ENCODE results near the gene PIEZO2. TPM values are rescaled to one million over a fixed set of nuclear protein-coding genes. Genes with fewer than 3 reads are reported as not detected.

Gene PIEZO2
- total and polyA plus RNA-seq, 2 donors (not counting 1 experiment from before 2014, with no cell fraction given): not detected

DNA sequence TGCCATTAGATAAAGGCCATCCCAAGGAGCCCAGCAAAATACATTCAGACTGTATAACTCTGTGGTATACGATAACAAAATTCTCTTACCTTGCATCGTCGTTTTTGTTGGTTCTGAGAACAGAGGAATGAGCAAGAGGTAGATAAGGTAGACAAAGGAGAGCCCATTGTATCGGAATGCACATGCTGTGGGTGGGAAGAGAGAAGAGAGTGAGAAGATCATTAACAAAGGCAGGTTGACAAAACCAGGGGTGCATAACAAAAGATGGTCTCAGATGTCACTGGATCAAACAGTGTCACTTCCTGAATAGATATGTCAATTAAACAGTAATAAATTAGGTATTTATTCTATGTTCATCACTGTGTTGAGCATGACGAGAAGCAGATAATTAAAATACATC, 83.3 kb downstream of the PIEZO2 start:
- no peak overlapping the region for H3K4me3 Mint-ChIP-seq
- ATAC-seq (ENCODE audit: low read depth): no peak
- H4K20me1 ChIP-seq (ENCODE audit: control insufficient read depth, insufficient read depth, low read length, poor library complexity, severe bottlenecking): no peaks in the 10 kb centered on the region

DNA sequence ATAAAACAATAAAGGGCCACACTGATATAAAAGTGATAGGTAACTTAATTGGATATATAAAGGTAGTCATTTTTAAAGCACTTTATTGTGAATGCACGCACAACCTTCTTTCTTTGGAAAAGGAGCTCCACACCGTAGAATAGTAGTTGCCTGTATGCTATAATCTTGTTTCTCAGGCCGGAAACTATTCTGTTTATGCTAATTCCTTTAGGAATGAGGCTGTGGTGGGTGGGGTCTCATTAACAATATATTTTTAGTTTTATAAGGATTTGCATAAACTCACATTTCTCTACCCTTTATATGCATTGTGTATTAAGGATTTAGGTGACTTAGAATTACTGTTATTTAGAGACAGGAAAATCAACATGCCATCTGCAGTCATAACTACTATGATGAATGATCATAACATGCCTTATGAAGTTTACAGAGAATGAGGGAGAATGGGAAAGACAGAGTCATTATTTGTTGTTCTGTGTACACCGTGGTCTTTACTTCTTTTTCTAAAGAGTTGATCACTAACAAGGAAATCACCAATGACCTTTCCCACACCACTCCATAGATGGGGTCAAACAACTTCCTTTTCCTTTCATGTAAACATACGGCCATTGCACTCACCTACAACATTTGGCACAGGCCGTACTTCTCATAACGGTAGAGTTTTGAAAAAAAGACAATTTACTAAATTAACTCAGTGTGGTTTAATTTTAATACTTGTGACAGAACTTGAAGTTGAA, 84.5 kb downstream of the PIEZO2 start:
- ChIA-PET POLR2A (no interaction called here), CTCF (no interaction called here)
- no peaks in the 10 kb centered on the region for H3K4me1 Mint-ChIP-seq
- no peak overlapping the region for H2AFZ ChIP-seq (ENCODE audit: insufficient read depth, low read depth, low read length, poor library complexity, severe bottlenecking)
- intact Hi-C loops (cut with micrococcal nuclease): no loop called here
- no peak overlapping the region for H3K4me3 ChIP-seq (ENCODE audit: control extremely low read depth in 1 of 5, extremely low read depth in 1 of 5, insufficient read depth in 1 of 5, low read depth in 2 of 5, low read length in 4 of 5)
- ATAC-seq (ENCODE audit: low read depth) (no peak), DNase-seq (no peak)
- no peak overlapping the region for H3K27ac Mint-ChIP-seq
- H3K4me2 ChIP-seq (replicated peaks; ENCODE audit: low read depth, low read length, poor library complexity, severe bottlenecking): no peak overlapping the region
- no CpG with 5 or more reads among the region's 7 CpGs for WGBS (ENCODE audit: insufficient coverage)
- no peaks in the 10 kb centered on the region for H3K27me3 ChIP-seq (replicated peaks in 1 of 4; ENCODE audit: control extremely low read depth in 1 of 4, control insufficient read depth in 3 of 4, insufficient read depth in 4 of 4, low read length in 3 of 4)
- H3K79me2 ChIP-seq (ENCODE audit: control insufficient read depth, insufficient read depth, low read length): no peaks in the 10 kb centered on the region
- no peaks in the 10 kb centered on the region for H3K36me3 ChIP-seq (replicated peaks in 1 of 2; ENCODE audit: control extremely low read depth in 1 of 2, control insufficient read depth in 1 of 2, extremely low read depth in 1 of 2, insufficient read depth in 2 of 2, low read length in 1 of 2)
- H4K20me1 ChIP-seq (ENCODE audit: control insufficient read depth, insufficient read depth, low read length, poor library complexity, severe bottlenecking): no peaks in the 10 kb centered on the region
- TF ChIP-seq EZH2 (IDR thresholded peaks at IDR 0.05; ENCODE audit: borderline replicate concordance, insufficient read depth, low read depth, low read length, poor library complexity, severe bottlenecking): no peak
- TF ChIP-seq, protein P1, sequence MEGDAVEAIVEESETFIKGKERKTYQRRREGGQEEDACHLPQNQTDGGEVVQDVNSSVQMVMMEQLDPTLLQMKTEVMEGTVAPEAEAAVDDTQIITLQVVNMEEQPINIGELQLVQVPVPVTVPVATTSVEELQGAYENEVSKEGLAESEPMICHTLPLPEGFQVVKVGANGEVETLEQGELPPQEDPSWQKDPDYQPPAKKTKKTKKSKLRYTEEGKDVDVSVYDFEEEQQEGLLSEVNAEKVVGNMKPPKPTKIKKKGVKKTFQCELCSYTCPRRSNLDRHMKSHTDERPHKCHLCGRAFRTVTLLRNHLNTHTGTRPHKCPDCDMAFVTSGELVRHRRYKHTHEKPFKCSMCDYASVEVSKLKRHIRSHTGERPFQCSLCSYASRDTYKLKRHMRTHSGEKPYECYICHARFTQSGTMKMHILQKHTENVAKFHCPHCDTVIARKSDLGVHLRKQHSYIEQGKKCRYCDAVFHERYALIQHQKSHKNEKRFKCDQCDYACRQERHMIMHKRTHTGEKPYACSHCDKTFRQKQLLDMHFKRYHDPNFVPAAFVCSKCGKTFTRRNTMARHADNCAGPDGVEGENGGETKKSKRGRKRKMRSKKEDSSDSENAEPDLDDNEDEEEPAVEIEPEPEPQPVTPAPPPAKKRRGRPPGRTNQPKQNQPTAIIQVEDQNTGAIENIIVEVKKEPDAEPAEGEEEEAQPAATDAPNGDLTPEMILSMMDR (IDR thresholded peaks at IDR 0.05): no peak
- H3K9me3 ChIP-seq (ENCODE audit: control extremely low read depth in 1 of 3, control insufficient read depth in 2 of 3, insufficient read depth in 1 of 3, low read length in 2 of 3): peaks cover 0 to 4% (median 4%) of the 10 kb centered on the region in 3 donors
- no peak overlapping the region for H3K4me3 Mint-ChIP-seq
- no peak overlapping the region for H3K27ac ChIP-seq (ENCODE audit: low read length in 2 of 2)
- H3K9ac ChIP-seq (ENCODE audit: low read length): no peak overlapping the region
- H3K4me1 ChIP-seq (ENCODE audit: control insufficient read depth in 2 of 2, insufficient read depth in 2 of 2, low read length in 2 of 2): no peaks in the 10 kb centered on the region
- H3K27me3 Mint-ChIP-seq: no peaks in the 10 kb centered on the region
- H3K9me3 Mint-ChIP-seq (ENCODE audit: insufficient read depth): no peaks in the 10 kb centered on the region

More for the DNA sequence above, 83.3 kb downstream of the PIEZO2 start:
- no peak overlapping the region for H3K4me2 ChIP-seq (replicated peaks; ENCODE audit: low read depth, low read length, poor library complexity, severe bottlenecking)
- no peaks in the 10 kb centered on the region for H3K27me3 ChIP-seq (replicated peaks in 1 of 4; ENCODE audit: control extremely low read depth in 1 of 4, control insufficient read depth in 3 of 4, insufficient read depth in 4 of 4, low read length in 3 of 4)
- Mint-ChIP-seq H3K27me3 (no peaks in the 10 kb centered on the region), H3K27ac (no peak overlapping the region), H3K9me3 (ENCODE audit: insufficient read depth) (no peaks in the 10 kb centered on the region), H3K4me1 (no peaks in the 10 kb centered on the region)
- no peak for DNase-seq
- intact Hi-C loops (cut with micrococcal nuclease): no loop called here
- no peak for TF ChIP-seq EZH2 (IDR thresholded peaks at IDR 0.05; ENCODE audit: borderline replicate concordance, insufficient read depth, low read depth, low read length, poor library complexity, severe bottlenecking)
- H3K27ac ChIP-seq (ENCODE audit: low read length in 2 of 2): no peak overlapping the region
- no peaks in the 10 kb centered on the region for H3K79me2 ChIP-seq (ENCODE audit: control insufficient read depth, insufficient read depth, low read length)
- H3K36me3 ChIP-seq (replicated peaks in 1 of 2; ENCODE audit: control extremely low read depth in 1 of 2, control insufficient read depth in 1 of 2, extremely low read depth in 1 of 2, insufficient read depth in 2 of 2, low read length in 1 of 2): no peaks in the 10 kb centered on the region
- CTCF ChIA-PET: no interaction called here
- H3K4me3 ChIP-seq (ENCODE audit: control extremely low read depth in 1 of 5, extremely low read depth in 1 of 5, insufficient read depth in 1 of 5, low read depth in 2 of 5, low read length in 4 of 5): no peak overlapping the region
- peaks cover 0 to 7% (median 4%) of the 10 kb centered on the region in 3 donors for H3K9me3 ChIP-seq (ENCODE audit: control extremely low read depth in 1 of 3, control insufficient read depth in 2 of 3, insufficient read depth in 1 of 3, low read length in 2 of 3)
- POLR2A ChIA-PET: no interaction called here
- no peak overlapping the region for H2AFZ ChIP-seq (ENCODE audit: insufficient read depth, low read depth, low read length, poor library complexity, severe bottlenecking)
- no peaks in the 10 kb centered on the region for H3K4me1 ChIP-seq (ENCODE audit: control insufficient read depth in 2 of 2, insufficient read depth in 2 of 2, low read length in 2 of 2)
- H3K9ac ChIP-seq (ENCODE audit: low read length): no peak overlapping the region
- 96% methylated on average over 3 of the region's 5 CpGs for WGBS (ENCODE audit: insufficient coverage)

Measured in B cell (primary cell).